NCI-H1694 treated with DMSO at 0.1 percent for 48 hours (cell line): Measurements from ENCODE around the gene KNG1.

Experiments
- DNase-seq: peaks from one replicate; lab custom pipeline; 2025; lab: John Stamatoyannopoulos, UW

The KNG1 gene

GRCh38 chr3:186772701-186773417 lies 55.7 kb downstream of the KNG1 start:
- no peak for DNase-seq

- DNase-seq = no peak
These were observed 58.8 kb downstream of the KNG1 start for GRCh38 chr3:186775999-186776398.

- no peak for DNase-seq
These were observed 62.0 kb downstream of the KNG1 start for GRCh38 chr3:186779204-186779603.

- DNase-seq = peak; percentile 63
These were observed 65.4 kb downstream of the KNG1 start for GRCh38 chr3:186782542-186783057.

GRCh38 chr3:186783058-186783730 lies 66.0 kb downstream of the KNG1 start, which contains the start of gene EIF4A2:
Gene EIF4A2 (plus strand): TSS chr3:186783577. CDS start chr3:186783611, 34 bp downstream.
- DNase-seq = peak; percentile 76

GRCh38 chr3:186783731-186784515 lies 66.8 kb downstream of the KNG1 start:
- DNase-seq = no peak

- no peak for DNase-seq
These were observed 67.8 kb downstream of the KNG1 start for GRCh38 chr3:186784820-186785494.

- no peak for DNase-seq
These were observed 68.4 kb downstream of the KNG1 start for GRCh38 chr3:186785495-186786018.

- DNase-seq = no peak
These were observed 69.8 kb downstream of the KNG1 start for GRCh38 chr3:186786922-186787321.

- DNase-seq = no peak
These were observed 70.7 kb downstream of the KNG1 start for GRCh38 chr3:186787642-186788481.

- no peak for DNase-seq
These were observed 71.6 kb downstream of the KNG1 start for GRCh38 chr3:186788482-186789370.

GRCh38 chr3:186789554-186790260 lies 72.5 kb downstream of the KNG1 start:
- DNase-seq = no peak

GRCh38 chr3:186790261-186790981 lies 73.3 kb downstream of the KNG1 start:
- no peak for DNase-seq
